ENCODE results near the gene RBMS1. TPM values are rescaled to one million over a fixed set of nuclear protein-coding genes. Genes with fewer than 3 reads are reported as not detected.

Gene RBMS1
- total RNA-seq, 2 donors from 2014 or later, result 18.8 to 22.8 TPM

GRCh38 chr2:160270571-160271113, 223.0 kb downstream of the RBMS1 start:
- DNase-seq (ENCODE audit: low spot score), result no peak
- no peaks in the 10 kb centered on the region for H3K4me1 ChIP-seq (replicated peaks)
- peak overlapping the region; percentile 80 to 83 for H3K27ac ChIP-seq
- no peaks in the 10 kb centered on the region for H3K36me3 ChIP-seq
- intact Hi-C loops (cut with DNase I), result loop anchor here (5.0 kb wide), 2 partner anchors 137 to 222 kb away; partner anchors contain the start of gene RBMS1
- H3K27me3 ChIP-seq (replicated peaks; ENCODE audit: insufficient read depth), result no peaks in the 10 kb centered on the region
- 59% methylated on average over 15 of the region's 15 CpGs for WGBS
- no peak for TF ChIP-seq POLR2A (IDR thresholded peaks at IDR 0.05)
- peak in 1 of 4 experiments; percentile 5 for TF ChIP-seq CTCF (IDR thresholded peaks at IDR 0.05)
- peak overlapping the region; percentile 26 to 39 for H3K4me3 ChIP-seq
- H3K9me3 ChIP-seq, result no peaks in the 10 kb centered on the region

GRCh38 chr2:160269803-160270570, 223.6 kb downstream of the RBMS1 start:
- H3K4me3 ChIP-seq, result peak overlapping the region; percentile 26 to 39
- TF ChIP-seq CTCF (IDR thresholded peaks at IDR 0.05) (peak; percentile 45 to 79 (median 62)), POLR2AphosphoS5 (IDR thresholded peaks at IDR 0.05) (peak; percentile 60), POLR2A (IDR thresholded peaks at IDR 0.05) (peak; percentile 31)
- H3K9me3 ChIP-seq, result no peaks in the 10 kb centered on the region
- no peaks in the 10 kb centered on the region for H3K27me3 ChIP-seq (replicated peaks; ENCODE audit: insufficient read depth)
- WGBS, result 1% methylated on average over 53 of the region's 53 CpGs
- peak overlapping the region; percentile 80 to 83 for H3K27ac ChIP-seq
- intact Hi-C loops (cut with DNase I), result loop anchor here (5.0 kb wide), 2 partner anchors 137 to 222 kb away; partner anchors contain the start of gene RBMS1
- peak; percentile 78 for DNase-seq (ENCODE audit: low spot score)
- no peaks in the 10 kb centered on the region for H3K36me3 ChIP-seq
- no peaks in the 10 kb centered on the region for H3K4me1 ChIP-seq (replicated peaks)

DNA sequence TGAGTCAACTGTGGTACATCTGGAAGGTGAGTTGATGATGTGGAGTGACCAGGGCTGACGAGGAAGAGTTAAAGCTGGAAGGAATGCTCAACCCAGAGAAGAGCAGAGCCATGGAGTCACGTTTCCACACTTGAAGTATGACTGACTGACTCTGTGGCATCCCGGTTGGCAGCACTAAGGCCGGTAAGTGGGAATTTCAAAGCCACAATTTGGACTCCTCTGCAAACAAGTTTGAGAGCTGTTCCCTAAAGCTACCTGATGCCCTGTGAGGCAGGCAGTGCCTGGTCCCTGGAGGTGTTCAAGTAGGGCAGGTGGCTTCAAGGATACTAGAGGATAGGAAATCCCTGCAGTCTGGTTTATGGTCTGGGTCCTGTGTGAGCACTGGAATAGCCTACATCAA, 224.2 kb downstream of the RBMS1 start:
- 55% methylated on average over 4 of the region's 4 CpGs for WGBS
- peak overlapping the region in 1 of 2 donors; percentile 39 for H3K4me3 ChIP-seq
- intact Hi-C loops (cut with DNase I), result no loop called here

DNA sequence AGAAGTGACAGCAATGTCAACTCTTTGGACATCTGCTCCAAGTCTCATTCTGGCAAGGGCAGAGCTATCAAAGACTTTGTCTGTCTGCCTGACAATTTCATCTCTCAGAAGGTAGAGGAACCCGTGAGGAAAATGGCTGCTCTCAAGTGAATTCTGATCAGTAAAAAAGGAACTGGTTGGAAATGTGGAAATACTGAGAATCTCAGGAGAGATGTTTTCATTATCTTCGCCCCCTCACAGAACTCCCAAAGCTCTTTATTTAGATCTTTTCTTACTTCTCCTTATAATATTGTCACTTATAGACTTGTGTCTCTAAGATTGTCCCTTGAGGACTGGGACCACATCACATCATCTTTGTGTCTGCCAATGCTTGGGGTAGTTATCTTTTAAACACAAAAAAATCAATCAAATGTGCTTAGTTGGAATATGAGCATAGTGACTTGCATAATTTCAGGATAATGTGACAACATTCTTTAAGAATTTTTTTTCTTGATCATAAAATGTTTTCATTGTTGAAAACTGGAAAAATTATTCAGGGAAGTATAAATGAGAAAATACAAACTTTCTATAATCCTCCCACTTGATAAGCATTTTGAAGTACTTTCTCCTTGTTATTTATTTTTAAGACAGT, 225.3 kb downstream of the RBMS1 start:
- Histone ChIP-seq H3K9me3 (no peaks in the 10 kb centered on the region), H3K27me3 (replicated peaks; ENCODE audit: insufficient read depth) (no peaks in the 10 kb centered on the region), H3K4me1 (replicated peaks) (no peaks in the 10 kb centered on the region), H3K27ac (no peak overlapping the region), H3K36me3 (no peaks in the 10 kb centered on the region), H3K4me3 (no peak overlapping the region)
- DNase-seq (ENCODE audit: low spot score), result no peak
- intact Hi-C loops (cut with DNase I), result no loop called here
- 97% methylated on average over 2 of the region's 2 CpGs for WGBS
- no peak for TF ChIP-seq POLR2A (IDR thresholded peaks at IDR 0.05)
- TF ChIP-seq POLR2AphosphoS5 (IDR thresholded peaks at IDR 0.05), result no peak
- TF ChIP-seq CTCF (IDR thresholded peaks at IDR 0.05), result no peak

More for the DNA sequence above, 224.2 kb downstream of the RBMS1 start:
- no peaks in the 10 kb centered on the region for H3K36me3 ChIP-seq
- no peaks in the 10 kb centered on the region for H3K27me3 ChIP-seq (replicated peaks; ENCODE audit: insufficient read depth)
- DNase-seq (ENCODE audit: low spot score), result no peak
- TF ChIP-seq POLR2A (IDR thresholded peaks at IDR 0.05), result no peak
- no peak for TF ChIP-seq POLR2AphosphoS5 (IDR thresholded peaks at IDR 0.05)
- no peak for TF ChIP-seq CTCF (IDR thresholded peaks at IDR 0.05)
- no peaks in the 10 kb centered on the region for H3K4me1 ChIP-seq (replicated peaks)
- H3K9me3 ChIP-seq, result no peaks in the 10 kb centered on the region
- peak overlapping the region; percentile 80 to 83 for H3K27ac ChIP-seq
